Caco-2 (cell line): ENCODE data around the gene FNDC3B. TPM values are rescaled to one million over a fixed set of nuclear protein-coding genes. Genes with fewer than 3 reads are reported as not detected.

Source experiments
- BruUV-seq: library from RNA; stranded (reverse); fragments of 400-500 nt; replicated peaks from 2 replicates; lab custom pipeline; 2021; lab: Mats Ljungman, UMichigan
- CTCF ChIA-PET: fragments of 300-600 bp; sonication (Branson Sonifier 250); formaldehyde crosslinking; loops from one replicate; lab custom pipeline; 2022; ENCODE audit warnings: antibody characterized with exemption; lab: Charles Lee
- POLR2A ChIA-PET: fragments of 300-600 bp; sonication (Branson Sonifier 250); formaldehyde crosslinking; loops from one replicate; lab custom pipeline; 2022; ENCODE audit warnings: antibody characterized with exemption; lab: Charles Lee
- DNase-seq, 2 experiments: peaks; one replicate each; pipeline versions ENCODE4 v3.0.0 to v3.0.0-alpha.2; 2020 to 2022
- H3K27me3 ChIP-seq: replicated peaks from 2 replicates; pipeline ENCODE4 v1.6.0; 2011; ENCODE audit warnings: low read length; ENCODE audit not compliant: control insufficient read depth, insufficient read depth
- H3K36me3 ChIP-seq: 2 replicates; pipeline ENCODE4 v1.5.1; 2011; ENCODE audit warnings: low read length; ENCODE audit not compliant: control insufficient read depth, insufficient read depth
- H3K4me1 ChIP-seq: fragments of 250-450 bp; sonication (Bioruptor Pico); 2 replicates; pipeline ENCODE4 v1.5.1; 2020; ENCODE audit warnings: mild to moderate bottlenecking
- H3K4me3 ChIP-seq: 2 replicates; pipeline ENCODE4 v1.5.1; 2011; ENCODE audit warnings: low read depth, mild to moderate bottlenecking, control low read depth, low read length
- H3K9me3 ChIP-seq: fragments of 250-450 bp; sonication (Bioruptor Pico); 2 replicates; pipeline ENCODE4 v1.5.1; 2020; ENCODE audit warnings: mild to moderate bottlenecking, moderate library complexity
- H3K27ac Mint-ChIP-seq: one replicate; pipeline ENCODE4 v1.8.0; 2022; ENCODE audit warnings: mixed read lengths; ENCODE audit not compliant: unreplicated experiment
- H3K27me3 Mint-ChIP-seq: one replicate; pipeline ENCODE4 v1.8.0; 2022; ENCODE audit warnings: mixed read lengths; ENCODE audit not compliant: insufficient read depth, unreplicated experiment
- H3K36me3 Mint-ChIP-seq: one replicate; pipeline ENCODE4 v1.8.0; 2022; ENCODE audit warnings: mild to moderate bottlenecking, mixed read lengths; ENCODE audit not compliant: insufficient read depth, unreplicated experiment
- H3K4me1 Mint-ChIP-seq: one replicate; pipeline ENCODE4 v1.8.0; 2022; ENCODE audit warnings: low read depth, mixed read lengths; ENCODE audit not compliant: unreplicated experiment
- H3K4me3 Mint-ChIP-seq: one replicate; pipeline ENCODE4 v1.8.0; 2022; ENCODE audit warnings: mild to moderate bottlenecking, moderate library complexity, mixed read lengths; ENCODE audit not compliant: unreplicated experiment
- H3K9me3 Mint-ChIP-seq: one replicate; pipeline ENCODE4 v1.8.0; 2022; ENCODE audit warnings: mixed read lengths; ENCODE audit not compliant: unreplicated experiment
- CTCF ChIP-seq, 2 experiments: fragments of 200-600 bp in 1 of 2; IDR thresholded peaks; 1 replicate in 1 of 2; 2 replicates in 1 of 2; pipeline versions ENCODE4 v1.5.1 to v1.8.0; 2011 to 2022; ENCODE audit warnings: antibody characterized with exemption in 1 of 2, control low read depth in 1 of 2, inconsistent platforms in 1 of 2, low read depth in 1 of 2, low read length in 1 of 2, mild to moderate bottlenecking in 1 of 2, moderate library complexity in 1 of 2; ENCODE audit not compliant: insufficient read depth in 1 of 2, severe bottlenecking in 1 of 2, unreplicated experiment in 1 of 2
- intact Hi-C: fragments of 100-400 bp; cut with micrococcal nuclease; formaldehyde crosslinking; loops from one replicate; pipeline ENCODE4 v1.10.0; 2022; ENCODE audit not compliant: unreplicated experiment
- total RNA-seq: library from RNA; stranded (reverse); gene quantifications from 2 replicates; pipeline ENCODE4 v1.2.3, GENCODE V29; 2022

Gene FNDC3B
- total RNA-seq, 1 experiment from 2014 or later: 59.8 TPM

- H3K4me3 Mint-ChIP-seq: peak overlapping the region; percentile 3
- peaks cover 7% of the 10 kb centered on the region for H3K36me3 Mint-ChIP-seq
- CTCF ChIA-PET: no interaction called here
- no peaks in the 10 kb centered on the region for H3K9me3 Mint-ChIP-seq
- DNase-seq: peak in 1 of 2 experiments; percentile 32
- POLR2A ChIA-PET: no interaction called here
- no peaks in the 10 kb centered on the region for H3K27me3 Mint-ChIP-seq
- peaks cover 16% of the 10 kb centered on the region for H3K4me1 Mint-ChIP-seq
- intact Hi-C loops: loop anchor here (5.0 kb wide), 1 partner anchor 77 kb away; no protein-coding TSS in a partner anchor
- H3K36me3 ChIP-seq: peaks cover 3% of the 10 kb centered on the region; the same call in 1 of the 2 replicates
- no peaks in the 10 kb centered on the region for H3K27me3 ChIP-seq
- BruUV-seq: no TSS peak
- peaks cover 23% of the 10 kb centered on the region for H3K4me1 ChIP-seq
- H3K9me3 ChIP-seq: no peaks in the 10 kb centered on the region
- no peak for TF ChIP-seq CTCF (IDR thresholded peaks at IDR 0.05; ENCODE audit: insufficient read depth in 1 of 2, low read depth in 1 of 2, low read length in 1 of 2, severe bottlenecking in 1 of 2, unreplicated experiment in 1 of 2)
- H3K4me3 ChIP-seq: no peak overlapping the region
- peak overlapping the region; percentile 17 for H3K27ac Mint-ChIP-seq
Observed at GRCh38 chr3:172119266-172119969, 80.0 kb downstream of the FNDC3B start.

- no peak overlapping the region for H3K4me3 ChIP-seq
- H3K9me3 ChIP-seq: no peaks in the 10 kb centered on the region
- H3K27me3 Mint-ChIP-seq: no peaks in the 10 kb centered on the region
- ChIA-PET POLR2A (no interaction called here), CTCF (no interaction called here)
- H3K9me3 Mint-ChIP-seq: no peaks in the 10 kb centered on the region
- H3K4me1 Mint-ChIP-seq: peaks cover 31% of the 10 kb centered on the region
- no TSS peak for BruUV-seq
- H3K36me3 ChIP-seq: peaks cover 5% of the 10 kb centered on the region; the same call in 1 of the 2 replicates
- peaks cover 34% of the 10 kb centered on the region for H3K4me1 ChIP-seq
- peaks cover 15% of the 10 kb centered on the region for H3K36me3 Mint-ChIP-seq
- no peak overlapping the region for H3K4me3 Mint-ChIP-seq
- no peaks in the 10 kb centered on the region for H3K27me3 ChIP-seq
- no peak overlapping the region for H3K27ac Mint-ChIP-seq
- intact Hi-C loops: no loop called here
- DNase-seq: no peak
- TF ChIP-seq CTCF (IDR thresholded peaks at IDR 0.05; ENCODE audit: insufficient read depth in 1 of 2, low read depth in 1 of 2, low read length in 1 of 2, severe bottlenecking in 1 of 2, unreplicated experiment in 1 of 2): no peak
Observed at GRCh38 chr3:172120912-172121311, 81.5 kb downstream of the FNDC3B start.

- CTCF ChIA-PET: no interaction called here
- POLR2A ChIA-PET: no interaction called here
- H3K4me1 ChIP-seq: peaks cover 45% of the 10 kb centered on the region
Observed at GRCh38 chr3:172121981-172122380, 82.6 kb downstream of the FNDC3B start.

More at GRCh38 chr3:172121981-172122380, 82.6 kb downstream of the FNDC3B start:
- H3K27me3 ChIP-seq: no peaks in the 10 kb centered on the region
- Mint-ChIP-seq H3K27ac (no peak overlapping the region), H3K9me3 (no peaks in the 10 kb centered on the region), H3K27me3 (no peaks in the 10 kb centered on the region), H3K4me3 (no peak overlapping the region), H3K36me3 (peaks cover 19% of the 10 kb centered on the region), H3K4me1 (peaks cover 37% of the 10 kb centered on the region)
- H3K9me3 ChIP-seq: no peaks in the 10 kb centered on the region
- intact Hi-C loops: no loop called here
- peaks cover 5% of the 10 kb centered on the region; the same call in 1 of the 2 replicates for H3K36me3 ChIP-seq
- TF ChIP-seq CTCF (IDR thresholded peaks at IDR 0.05; ENCODE audit: insufficient read depth in 1 of 2, low read depth in 1 of 2, low read length in 1 of 2, severe bottlenecking in 1 of 2, unreplicated experiment in 1 of 2): no peak
- no peak for DNase-seq
- BruUV-seq: no TSS peak
- no peak overlapping the region for H3K4me3 ChIP-seq
